Fibroblast of mammary gland (primary cell): ENCODE data around the gene KTN1.

ENCODE experiments used
- DNase-seq: peaks from one replicate; pipeline ENCODE4 v3.0.0-alpha.2; 2010; ENCODE audit warnings: low read depth
- H3K4me3 ChIP-seq: 2 replicates; pipeline ENCODE4 v1.5.1; 2011; ENCODE audit warnings: low read depth, mild to moderate bottlenecking, low read length, moderate library complexity; ENCODE audit not compliant: control insufficient read depth
- CTCF ChIP-seq: conservative IDR thresholded peaks from 2 replicates; pipeline ENCODE4 v1.5.1; 2011; ENCODE audit warnings: low read depth, low read length, inconsistent platforms; ENCODE audit not compliant: control insufficient read depth, insufficient read depth

Gene KTN1

DNA sequence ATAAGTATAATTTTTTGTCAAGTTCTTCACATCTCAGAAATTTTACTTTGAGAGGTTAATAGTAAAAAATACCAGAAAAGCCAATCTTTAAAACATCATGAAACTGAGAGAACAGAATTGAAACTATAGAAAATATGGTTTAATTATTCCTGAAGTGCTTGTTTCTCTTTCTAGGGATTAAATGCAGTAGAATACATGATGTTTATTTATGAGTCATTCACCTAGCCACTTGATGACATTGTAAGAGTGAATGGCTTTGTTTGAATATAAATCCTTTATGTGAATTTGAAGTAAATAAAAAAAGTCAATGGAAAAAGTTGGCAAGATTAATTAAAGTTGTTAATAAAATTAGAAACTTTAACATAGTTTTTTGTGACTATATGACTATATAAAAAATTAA is 48.4 kb downstream of the KTN1 start:
- no peak overlapping the region for H3K4me3 ChIP-seq
- TF ChIP-seq CTCF = no peak
- peak; percentile 7 for DNase-seq

DNA sequence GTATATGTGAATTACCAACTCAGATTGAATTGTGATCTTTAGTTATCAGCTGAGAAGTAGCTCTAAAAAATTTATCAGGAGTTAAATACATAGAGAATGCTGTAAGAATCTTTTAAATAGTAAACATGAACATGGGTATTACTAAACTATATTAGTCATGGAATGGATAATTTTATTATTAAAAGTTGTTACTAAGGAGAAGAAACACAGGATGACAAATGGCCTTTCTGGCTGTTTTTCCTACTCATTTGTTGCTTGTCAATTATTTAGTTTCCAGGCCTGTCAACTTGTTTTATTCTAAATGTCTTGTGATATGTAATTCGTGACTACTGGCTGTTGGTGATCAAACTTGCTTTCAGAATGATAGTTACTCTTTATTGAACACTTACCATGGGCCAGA is 58.7 kb downstream of the KTN1 start:
- no peak overlapping the region for H3K4me3 ChIP-seq
- TF ChIP-seq CTCF = no peak
- DNase-seq = peak; percentile 16

DNA sequence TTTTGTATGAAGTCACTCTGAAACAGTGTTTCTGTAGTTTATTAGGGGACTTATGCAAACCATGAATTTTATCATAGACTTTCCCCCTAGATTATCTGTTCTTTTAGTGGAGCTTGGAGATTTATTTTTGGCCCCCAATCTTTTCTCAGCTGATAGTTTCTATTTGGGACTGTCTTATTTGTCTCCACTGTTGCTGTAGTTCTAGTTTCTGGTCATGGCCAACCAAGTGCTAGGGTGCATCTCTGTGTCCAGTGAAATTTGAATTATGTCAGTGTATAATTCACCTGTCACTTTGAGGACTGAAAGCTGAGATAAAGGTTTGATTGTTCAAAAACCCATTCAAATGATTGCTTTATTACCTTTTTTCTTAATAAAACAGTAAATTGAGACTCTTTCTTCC is 61.3 kb downstream of the KTN1 start:
- DNase-seq = no peak
- no peak for TF ChIP-seq CTCF
- H3K4me3 ChIP-seq = no peak overlapping the region

DNA sequence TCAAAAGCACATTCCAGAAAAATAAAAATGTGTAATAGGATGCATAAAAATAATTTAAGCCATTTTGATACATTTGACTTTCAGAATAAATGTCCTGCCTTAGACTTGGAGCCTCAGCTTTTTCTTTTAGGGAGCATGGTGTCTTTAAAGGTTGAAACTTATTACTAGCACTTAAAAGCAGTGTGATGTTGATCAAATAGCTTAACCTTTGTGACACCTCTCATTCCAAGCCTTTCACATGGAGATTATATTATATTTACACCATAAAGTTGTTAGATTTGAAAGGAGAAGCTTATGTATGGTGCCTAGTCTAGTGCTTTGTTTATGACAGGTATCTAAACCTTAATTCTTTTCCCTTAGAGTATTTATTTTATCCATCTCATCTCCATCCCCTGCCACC is 61.9 kb downstream of the KTN1 start:
- no peak for TF ChIP-seq CTCF
- no peak for DNase-seq
- no peak overlapping the region for H3K4me3 ChIP-seq

DNA sequence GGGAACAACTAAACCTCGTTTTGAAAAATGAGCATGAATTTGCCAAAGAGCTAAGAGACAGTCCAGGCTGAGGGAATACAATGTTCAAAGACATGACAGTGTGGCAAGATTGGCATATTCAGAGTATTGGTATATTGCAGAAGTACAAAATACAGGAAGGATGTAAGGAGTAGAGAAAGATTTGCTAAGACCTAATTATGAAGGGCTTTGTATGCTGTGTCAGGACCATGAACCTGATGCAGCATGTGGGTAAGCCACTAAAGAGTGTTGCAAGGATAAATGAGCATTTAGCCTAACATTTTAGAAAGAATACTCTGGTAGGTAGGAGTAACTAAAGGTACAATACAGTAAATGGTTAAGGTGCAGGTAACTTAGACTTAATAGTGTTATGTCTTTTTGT is 65.1 kb downstream of the KTN1 start:
- DNase-seq = no peak
- no peak overlapping the region for H3K4me3 ChIP-seq
- no peak for TF ChIP-seq CTCF

GRCh38 chr14:55645845-55646832 is 66.1 kb downstream of the KTN1 start:
- DNase-seq = no peak
- no peak for TF ChIP-seq CTCF
- no peak overlapping the region for H3K4me3 ChIP-seq
